Measurements from ENCODE around the gene OR4F15. TPM values are rescaled to one million over a fixed set of nuclear protein-coding genes. Genes with fewer than 3 reads are reported as not detected.
"Not testable (repeated sequence)": the region's sequence is repeated elsewhere in the genome, so short reads cannot be mapped to it uniquely, and the experiment has no call there.

The OR4F15 gene, protein sequence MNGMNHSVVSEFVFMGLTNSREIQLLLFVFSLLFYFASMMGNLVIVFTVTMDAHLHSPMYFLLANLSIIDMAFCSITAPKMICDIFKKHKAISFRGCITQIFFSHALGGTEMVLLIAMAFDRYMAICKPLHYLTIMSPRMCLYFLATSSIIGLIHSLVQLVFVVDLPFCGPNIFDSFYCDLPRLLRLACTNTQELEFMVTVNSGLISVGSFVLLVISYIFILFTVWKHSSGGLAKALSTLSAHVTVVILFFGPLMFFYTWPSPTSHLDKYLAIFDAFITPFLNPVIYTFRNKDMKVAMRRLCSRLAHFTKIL
- total RNA-seq, result not detected in 2 replicates

GRCh38 chr15:101811902-101812301 is at the start of gene OR4F15:
Gene OR4F15 (plus strand): TSS chr15:101812202. CDS start chr15:101818187, 5,985 bp downstream.
- no peak for DNase-seq (ENCODE audit: low read depth in 2 of 2)

- DNase-seq (ENCODE audit: low read depth in 2 of 2), result not testable (repeated sequence)
These were observed 47.2 kb upstream of the OR4F15 start for GRCh38 chr15:101764669-101765339.

GRCh38 chr15:101765340-101765671 is 46.7 kb upstream of the OR4F15 start:
- not testable (repeated sequence) for DNase-seq (ENCODE audit: low read depth in 2 of 2)

- no peak for DNase-seq (ENCODE audit: low read depth in 2 of 2)
These were observed 46.1 kb upstream of the OR4F15 start for GRCh38 chr15:101765772-101766456.

DNA sequence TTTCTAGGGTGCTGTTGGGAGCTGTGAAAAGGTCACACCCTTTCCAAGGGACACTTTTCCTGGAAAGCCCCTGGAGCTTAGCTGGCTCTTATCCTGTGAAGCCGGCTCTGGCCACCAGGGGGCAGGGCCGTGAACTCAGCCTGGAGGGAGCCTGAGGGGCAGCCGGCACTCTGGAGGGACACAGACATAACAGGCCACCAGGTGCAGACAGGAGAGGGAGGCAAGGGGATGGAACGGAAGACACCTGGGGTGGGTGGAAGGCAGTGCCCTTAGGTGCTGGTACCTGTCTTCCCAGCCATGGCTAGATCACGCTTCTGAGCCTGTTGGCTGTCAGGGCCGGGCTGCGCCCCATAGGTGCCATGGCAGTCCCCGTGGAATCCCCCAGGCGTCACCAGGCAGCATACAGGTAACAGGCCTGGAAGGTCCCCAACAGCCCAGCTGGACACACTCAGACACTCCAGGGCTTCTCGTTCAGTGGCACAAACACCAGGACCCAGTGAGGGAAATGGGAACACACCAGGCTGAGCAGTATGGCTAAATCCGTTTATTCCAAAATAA is 44.8 kb upstream of the OR4F15 start:
- not testable (repeated sequence) for DNase-seq (ENCODE audit: low read depth in 2 of 2)

DNA sequence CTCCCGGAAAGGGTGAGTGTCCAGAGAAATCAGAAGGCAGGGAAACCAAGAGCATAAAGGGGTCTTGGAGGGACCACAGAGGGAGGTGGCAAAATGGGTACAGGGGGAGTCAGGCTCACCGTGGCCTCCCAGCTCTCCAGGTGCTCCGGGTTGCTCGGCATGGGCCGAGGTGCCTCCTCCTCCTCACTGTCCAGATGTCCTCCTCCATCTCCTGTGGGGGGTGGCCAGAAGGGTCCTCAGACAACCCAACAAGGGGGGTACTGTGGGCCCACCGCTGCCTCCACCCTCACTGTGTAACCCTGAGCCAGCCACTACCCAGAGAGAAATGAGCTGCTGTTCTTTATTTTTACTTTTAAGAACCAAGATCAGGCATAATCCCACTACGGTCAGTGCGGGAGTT is 39.1 kb upstream of the OR4F15 start:
- DNase-seq (ENCODE audit: low read depth in 2 of 2), result no peak

GRCh38 chr15:101773496-101774100 is 38.4 kb upstream of the OR4F15 start:
- DNase-seq (ENCODE audit: low read depth in 2 of 2), result peak in 1 of 2 donors; percentile 4

- DNase-seq (ENCODE audit: low read depth in 2 of 2), result no peak
These were observed 36.9 kb upstream of the OR4F15 start for GRCh38 chr15:101775136-101775535.

DNA sequence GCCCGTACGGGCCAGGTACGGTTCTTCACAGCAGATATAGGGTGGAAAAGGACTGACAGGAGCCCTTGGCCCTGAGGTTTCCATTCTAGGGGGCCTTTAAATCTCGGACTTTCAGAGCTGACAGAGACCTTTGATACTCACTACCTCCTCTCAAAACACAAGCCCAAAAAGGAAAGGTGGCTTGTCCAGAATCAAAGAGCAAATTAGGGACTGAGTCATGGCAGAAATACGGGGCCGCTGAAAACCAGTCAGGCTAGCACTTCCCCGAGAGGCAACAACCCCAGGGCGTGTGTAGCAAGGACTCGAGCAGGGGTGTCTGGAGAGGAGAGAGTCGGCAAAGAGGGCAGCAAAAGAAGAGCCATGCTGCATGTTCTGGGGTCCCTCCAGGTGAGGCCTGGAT is 33.4 kb upstream of the OR4F15 start:
- DNase-seq (ENCODE audit: low read depth in 2 of 2), result not testable (repeated sequence)

GRCh38 chr15:101780225-101780624 is 31.8 kb upstream of the OR4F15 start:
- DNase-seq (ENCODE audit: low read depth in 2 of 2), result peak; percentile 4 to 18

- no peak for DNase-seq (ENCODE audit: low read depth in 2 of 2)
These were observed 30.1 kb upstream of the OR4F15 start for GRCh38 chr15:101781928-101782327.

DNA sequence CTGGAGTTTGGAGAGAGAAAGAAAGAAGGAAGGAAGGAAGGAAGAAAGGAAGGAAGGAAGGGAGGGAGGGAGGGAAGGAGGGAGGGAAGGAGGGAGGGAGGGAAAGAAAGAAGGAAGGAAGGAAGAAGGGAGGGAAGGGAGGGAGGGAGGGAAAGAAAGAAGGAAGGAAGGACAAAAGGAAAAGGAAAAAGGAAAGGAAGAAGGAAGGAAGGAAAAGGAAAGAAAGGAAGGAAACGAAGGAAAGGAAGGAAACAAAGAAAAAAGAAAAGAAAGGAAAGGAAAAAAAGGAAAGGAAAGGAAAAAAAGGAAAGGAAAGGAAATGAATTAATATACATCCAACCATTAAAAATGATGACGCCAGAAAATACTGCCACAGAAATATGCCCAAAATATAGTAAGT is 27.4 kb upstream of the OR4F15 start:
- no peak for DNase-seq (ENCODE audit: low read depth in 2 of 2)

DNA sequence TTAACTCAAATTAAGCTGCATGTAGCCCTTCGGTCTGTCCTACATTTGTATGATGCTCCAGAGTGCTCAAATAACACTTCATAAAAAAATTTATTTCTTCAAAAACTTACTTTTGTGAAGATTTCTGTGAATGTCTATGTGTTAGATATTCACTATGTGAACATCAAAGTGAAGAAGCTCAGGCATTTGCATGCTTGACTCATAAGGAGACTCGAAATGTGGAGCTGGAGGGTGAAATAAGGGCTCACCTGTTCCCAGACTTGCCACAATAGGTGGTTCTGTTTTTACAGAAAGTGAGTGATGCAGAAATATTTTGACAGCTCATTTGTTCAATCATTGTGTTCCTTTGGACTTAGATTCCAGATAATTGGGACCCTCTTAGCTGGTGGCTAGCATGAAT is 25.6 kb upstream of the OR4F15 start:
- DNase-seq (ENCODE audit: low read depth in 2 of 2), result not testable (repeated sequence)

DNA sequence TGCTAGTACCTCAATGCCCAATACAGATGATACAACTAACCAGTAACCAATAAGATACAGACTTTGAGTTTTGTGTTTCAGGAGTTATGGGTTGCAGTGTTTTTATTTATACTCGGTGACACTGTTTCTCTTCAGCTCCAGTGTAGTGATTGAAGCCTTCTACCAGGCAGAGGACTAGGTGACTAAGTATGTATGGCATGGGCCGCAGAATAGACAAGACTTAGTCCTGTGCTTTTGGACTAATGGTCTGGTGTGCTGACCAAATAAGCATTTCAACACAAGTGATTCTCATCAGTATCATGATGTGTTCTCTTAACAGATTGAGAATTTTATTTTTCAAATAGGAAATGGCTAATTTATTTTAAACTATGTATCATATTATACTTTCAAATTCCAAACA is 24.0 kb upstream of the OR4F15 start:
- not testable (repeated sequence) for DNase-seq (ENCODE audit: low read depth in 2 of 2)

DNA sequence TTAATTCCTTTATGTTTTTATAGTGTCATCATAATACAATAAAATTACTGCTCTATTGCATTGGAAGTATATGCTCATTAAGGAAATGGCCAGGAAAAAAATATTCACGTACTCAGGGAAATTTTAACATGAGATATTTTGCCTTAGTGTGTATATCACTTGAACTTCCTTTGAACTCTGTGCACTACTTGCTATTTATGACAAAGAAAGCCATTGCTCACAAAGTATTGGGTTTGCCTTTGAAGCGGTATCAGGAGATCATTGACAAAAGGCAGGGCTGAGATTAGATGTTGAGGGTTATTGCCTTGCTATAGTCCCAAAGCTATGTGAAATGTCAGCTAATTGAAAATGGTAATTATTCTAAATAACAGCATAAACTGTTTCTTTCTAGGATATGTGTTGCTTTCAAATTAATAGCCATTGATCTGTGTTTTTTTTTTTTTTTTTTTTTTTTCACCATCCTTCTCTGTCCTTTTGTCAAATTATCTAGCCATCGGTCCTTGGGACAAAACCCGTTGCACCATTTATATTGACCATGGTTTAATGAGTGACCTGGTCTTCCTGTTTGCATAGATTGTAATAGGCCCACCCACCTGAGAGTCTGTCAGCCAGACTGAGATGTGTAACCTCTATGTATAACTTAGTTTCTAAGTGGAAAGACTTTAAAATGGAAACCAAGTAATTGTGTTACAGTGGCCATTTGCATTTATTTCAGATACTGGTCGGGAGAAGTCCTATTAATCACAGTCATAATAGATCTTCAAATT is 23.3 kb upstream of the OR4F15 start:
- not testable (repeated sequence) for DNase-seq (ENCODE audit: low read depth in 2 of 2)

DNA sequence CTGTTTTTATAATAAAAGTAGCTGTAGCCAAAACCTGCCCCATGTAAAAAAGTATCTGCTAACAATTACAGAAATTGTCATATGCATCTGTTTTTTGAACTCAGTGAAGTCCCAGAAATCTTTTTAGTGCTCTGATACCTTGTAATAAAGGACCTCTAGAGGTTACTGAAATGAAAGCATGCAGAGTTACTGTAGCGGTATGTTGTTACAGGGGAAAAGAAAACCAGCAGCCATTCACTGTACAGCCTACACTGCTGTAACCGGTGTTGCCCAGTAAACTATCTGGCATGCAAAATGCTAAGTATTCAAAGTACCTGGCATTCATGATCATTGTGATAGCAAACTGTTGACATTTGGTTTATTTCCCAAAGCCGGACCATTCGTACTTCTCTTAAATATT is 21.3 kb upstream of the OR4F15 start:
- DNase-seq (ENCODE audit: low read depth in 2 of 2), result not testable (repeated sequence)

GRCh38 chr15:101793981-101794380 is 18.0 kb upstream of the OR4F15 start:
- DNase-seq (ENCODE audit: low read depth in 2 of 2), result not testable (repeated sequence)

DNA sequence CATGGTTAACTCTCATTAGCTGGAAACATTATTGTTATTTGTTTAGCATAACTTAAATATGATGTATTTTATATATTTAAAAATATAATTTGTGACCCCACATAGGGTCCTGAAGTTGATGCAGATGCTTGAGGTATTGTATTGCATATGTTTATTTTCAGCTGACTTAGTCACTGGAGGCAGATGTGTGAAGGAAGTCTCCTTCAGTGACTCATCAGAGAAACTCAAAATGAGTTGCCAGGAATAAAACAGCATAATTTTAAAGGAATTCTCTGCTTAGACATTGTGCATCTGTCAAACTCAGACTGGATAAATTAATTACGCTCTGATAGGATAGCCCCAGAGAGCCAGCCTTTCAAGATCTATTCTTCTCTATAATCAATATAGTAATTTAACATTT is 16.5 kb upstream of the OR4F15 start:
- peak in 1 of 2 donors; percentile 80 for DNase-seq (ENCODE audit: low read depth in 2 of 2)

DNA sequence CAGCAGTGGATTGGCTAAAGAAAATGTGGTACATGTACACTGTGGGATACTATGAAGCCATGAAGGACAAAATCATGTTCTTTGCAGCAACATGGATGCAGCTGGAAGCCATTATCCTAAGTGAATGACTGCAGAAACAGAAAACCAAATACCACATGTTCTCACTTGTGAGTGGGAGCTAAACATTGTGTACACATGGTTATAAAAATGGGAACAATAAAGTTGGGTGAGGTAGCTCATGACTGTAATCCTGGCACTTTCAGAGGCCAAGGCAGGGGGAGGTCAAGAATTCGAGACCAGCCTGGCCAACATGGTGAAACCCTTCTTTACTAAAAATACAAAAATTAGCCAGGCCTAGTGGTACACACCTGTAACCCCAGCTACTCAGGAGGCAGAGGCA is 12.3 kb upstream of the OR4F15 start:
- DNase-seq (ENCODE audit: low read depth in 2 of 2), result no peak

DNA sequence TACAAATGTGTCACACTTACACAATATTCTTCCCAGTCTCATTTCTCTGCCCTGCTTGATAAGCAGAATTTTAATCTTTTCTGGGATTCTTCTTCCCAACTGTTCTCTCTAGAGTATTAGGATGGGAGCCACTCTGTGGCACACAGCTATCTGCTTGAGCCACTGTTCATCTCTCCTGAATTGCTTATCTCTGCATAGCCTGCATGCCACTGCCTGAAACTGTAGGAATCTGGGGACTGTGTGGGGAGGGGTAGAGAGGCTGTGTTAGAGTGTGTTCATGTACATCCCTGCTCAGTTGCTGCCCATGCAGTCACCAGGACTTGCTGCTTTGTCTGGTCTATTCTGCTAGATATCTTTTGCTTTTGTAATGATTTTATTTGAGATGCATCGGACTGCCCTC is 11.0 kb upstream of the OR4F15 start:
- DNase-seq (ENCODE audit: low read depth in 2 of 2), result no peak

- DNase-seq (ENCODE audit: low read depth in 2 of 2), result no peak
These were observed 8.8 kb upstream of the OR4F15 start, which contains the start of gene OR4F6 for GRCh38 chr15:101803209-101803608. Gene OR4F6 (plus strand): TSS chr15:101803509. CDS start chr15:101805720, 2,211 bp downstream.
